ENCODE results near the gene MAP7.

Gene MAP7

GRCh38 chr6:136469154-136469553, 81.1 kb downstream of the MAP7 start:
- FAIRE-seq, result no peak
- no peak for TF ChIP-seq POLR2A (IDR thresholded peaks at IDR 0.05; ENCODE audit: low read depth, low read length)
- DNase-seq (ENCODE audit: insufficient read length, low spot score), result no peak

GRCh38 chr6:136468711-136469110, 81.5 kb downstream of the MAP7 start:
- FAIRE-seq, result no peak

GRCh38 chr6:136467186-136467585, 83.0 kb downstream of the MAP7 start:
- no peak for FAIRE-seq
- DNase-seq (ENCODE audit: insufficient read length, low spot score), result no peak
- no peak for TF ChIP-seq POLR2A (IDR thresholded peaks at IDR 0.05; ENCODE audit: low read depth, low read length)

More at GRCh38 chr6:136468711-136469110, 81.5 kb downstream of the MAP7 start:
- no peak for DNase-seq (ENCODE audit: insufficient read length, low spot score)
- no peak for TF ChIP-seq POLR2A (IDR thresholded peaks at IDR 0.05; ENCODE audit: low read depth, low read length)

- TF ChIP-seq POLR2A (IDR thresholded peaks at IDR 0.05; ENCODE audit: low read depth, low read length), result no peak
- no peak for FAIRE-seq
- DNase-seq (ENCODE audit: insufficient read length, low spot score), result no peak
Observed at GRCh38 chr6:136466777-136467176, 83.4 kb downstream of the MAP7 start.

GRCh38 chr6:136465766-136466303, 84.4 kb downstream of the MAP7 start:
- no peak for DNase-seq (ENCODE audit: insufficient read length, low spot score)
- TF ChIP-seq POLR2A (IDR thresholded peaks at IDR 0.05; ENCODE audit: low read depth, low read length), result no peak
- no peak for FAIRE-seq

GRCh38 chr6:136464874-136465273, 85.3 kb downstream of the MAP7 start:
- no peak for DNase-seq (ENCODE audit: insufficient read length, low spot score)
- no peak for FAIRE-seq

GRCh38 chr6:136464148-136464547, 86.1 kb downstream of the MAP7 start:
- TF ChIP-seq POLR2A (IDR thresholded peaks at IDR 0.05; ENCODE audit: low read depth, low read length), result no peak
- FAIRE-seq, result no peak
- no peak for DNase-seq (ENCODE audit: insufficient read length, low spot score)

More at GRCh38 chr6:136464874-136465273, 85.3 kb downstream of the MAP7 start:
- no peak for TF ChIP-seq POLR2A (IDR thresholded peaks at IDR 0.05; ENCODE audit: low read depth, low read length)

- FAIRE-seq (no peak), DNase-seq (ENCODE audit: insufficient read length, low spot score) (no peak)
- no peak for TF ChIP-seq POLR2A (IDR thresholded peaks at IDR 0.05; ENCODE audit: low read depth, low read length)
Observed at GRCh38 chr6:136463743-136464142, 86.5 kb downstream of the MAP7 start.

GRCh38 chr6:136446579-136447187, 103.5 kb downstream of the MAP7 start:
- FAIRE-seq, result no peak
- TF ChIP-seq POLR2A (IDR thresholded peaks at IDR 0.05; ENCODE audit: low read depth, low read length), result no peak
- no peak for DNase-seq (ENCODE audit: insufficient read length, low spot score)

GRCh38 chr6:136446145-136446544, 104.1 kb downstream of the MAP7 start:
- no peak for DNase-seq (ENCODE audit: insufficient read length, low spot score)
- no peak for FAIRE-seq
- TF ChIP-seq POLR2A (IDR thresholded peaks at IDR 0.05; ENCODE audit: low read depth, low read length), result no peak

GRCh38 chr6:136445063-136445462, 105.2 kb downstream of the MAP7 start:
- FAIRE-seq (no peak), DNase-seq (ENCODE audit: insufficient read length, low spot score) (no peak)
- TF ChIP-seq POLR2A (IDR thresholded peaks at IDR 0.05; ENCODE audit: low read depth, low read length), result no peak

GRCh38 chr6:136440203-136440602, 110.0 kb downstream of the MAP7 start:
- DNase-seq (ENCODE audit: insufficient read length, low spot score) (no peak), FAIRE-seq (no peak)
- no peak for TF ChIP-seq POLR2A (IDR thresholded peaks at IDR 0.05; ENCODE audit: low read depth, low read length)

GRCh38 chr6:136439514-136440190, 110.6 kb downstream of the MAP7 start:
- FAIRE-seq, result no peak
- no peak for DNase-seq (ENCODE audit: insufficient read length, low spot score)
- TF ChIP-seq POLR2A (IDR thresholded peaks at IDR 0.05; ENCODE audit: low read depth, low read length), result no peak

GRCh38 chr6:136438441-136438840, 111.8 kb downstream of the MAP7 start:
- no peak for FAIRE-seq
- DNase-seq (ENCODE audit: insufficient read length, low spot score), result no peak
- no peak for TF ChIP-seq POLR2A (IDR thresholded peaks at IDR 0.05; ENCODE audit: low read depth, low read length)

GRCh38 chr6:136437246-136437645, 113.0 kb downstream of the MAP7 start:
- TF ChIP-seq POLR2A (IDR thresholded peaks at IDR 0.05; ENCODE audit: low read depth, low read length), result no peak
- DNase-seq (ENCODE audit: insufficient read length, low spot score), result no peak
- no peak for FAIRE-seq

All from H54 (cell line).